Natural killer cell treated with Interleukin-12 subunit alpha and Interleukin-12 subunit beta and Interleukin-15 and Interleukin-18, amount 100 ng/mL, for 72 hours (primary cell): Measurements from ENCODE around the gene FGF5. TPM values are rescaled to one million over a fixed set of nuclear protein-coding genes. Genes with fewer than 3 reads are reported as not detected.
A peak's percentile ranks its signal among the peaks of the same experiment; 100 is the strongest.

Source experiments
- ATAC-seq, 2 donors: fragments of 150-1000 bp; cut with Tn5 transposase in 1 of 2; sonication (Bioruptor Pico), chemical (Tn5 transposase) in 1 of 2; 2 replicates each; pipeline ENCODE4 v1.10.0; 2021
- DNase-seq: peaks from one replicate; pipeline ENCODE4 v3.0.0; 2022; ENCODE audit warnings: low spot score
- H3K27ac Mint-ChIP-seq, 2 donors: 1 replicate in 1 of 2; 2 replicates in 1 of 2; pipeline ENCODE4 v1.8.0; 2022; ENCODE audit warnings: mixed read lengths in 2 of 2, mild to moderate bottlenecking in 1 of 2, moderate library complexity in 1 of 2
- H3K27me3 Mint-ChIP-seq, 2 donors: 1 replicate in 1 of 2; 2 replicates in 1 of 2; pipeline ENCODE4 v1.8.0; 2022; ENCODE audit warnings: mixed read lengths in 2 of 2
- H3K36me3 Mint-ChIP-seq: one replicate; pipeline ENCODE4 v1.8.0; 2022; ENCODE audit warnings: mixed read lengths
- H3K4me1 Mint-ChIP-seq, 2 donors: 1 replicate in 1 of 2; 2 replicates in 1 of 2; pipeline ENCODE4 v1.8.0; 2022; ENCODE audit warnings: low read depth in 2 of 2, mixed read lengths in 2 of 2, mild to moderate bottlenecking in 1 of 2
- H3K4me3 Mint-ChIP-seq: one replicate; pipeline ENCODE4 v1.8.0; 2022; ENCODE audit warnings: mixed read lengths
- H3K9me3 Mint-ChIP-seq: 2 replicates; pipeline ENCODE4 v1.8.0; 2022; ENCODE audit warnings: mixed read lengths
- total RNA-seq, 2 donors: library from RNA; stranded (reverse); gene quantifications; one replicate each; pipeline ENCODE4 v1.2.3, GENCODE V29; 2022

The FGF5 gene, protein sequence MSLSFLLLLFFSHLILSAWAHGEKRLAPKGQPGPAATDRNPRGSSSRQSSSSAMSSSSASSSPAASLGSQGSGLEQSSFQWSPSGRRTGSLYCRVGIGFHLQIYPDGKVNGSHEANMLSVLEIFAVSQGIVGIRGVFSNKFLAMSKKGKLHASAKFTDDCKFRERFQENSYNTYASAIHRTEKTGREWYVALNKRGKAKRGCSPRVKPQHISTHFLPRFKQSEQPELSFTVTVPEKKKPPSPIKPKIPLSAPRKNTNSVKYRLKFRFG
- total RNA-seq: not detected

DNA sequence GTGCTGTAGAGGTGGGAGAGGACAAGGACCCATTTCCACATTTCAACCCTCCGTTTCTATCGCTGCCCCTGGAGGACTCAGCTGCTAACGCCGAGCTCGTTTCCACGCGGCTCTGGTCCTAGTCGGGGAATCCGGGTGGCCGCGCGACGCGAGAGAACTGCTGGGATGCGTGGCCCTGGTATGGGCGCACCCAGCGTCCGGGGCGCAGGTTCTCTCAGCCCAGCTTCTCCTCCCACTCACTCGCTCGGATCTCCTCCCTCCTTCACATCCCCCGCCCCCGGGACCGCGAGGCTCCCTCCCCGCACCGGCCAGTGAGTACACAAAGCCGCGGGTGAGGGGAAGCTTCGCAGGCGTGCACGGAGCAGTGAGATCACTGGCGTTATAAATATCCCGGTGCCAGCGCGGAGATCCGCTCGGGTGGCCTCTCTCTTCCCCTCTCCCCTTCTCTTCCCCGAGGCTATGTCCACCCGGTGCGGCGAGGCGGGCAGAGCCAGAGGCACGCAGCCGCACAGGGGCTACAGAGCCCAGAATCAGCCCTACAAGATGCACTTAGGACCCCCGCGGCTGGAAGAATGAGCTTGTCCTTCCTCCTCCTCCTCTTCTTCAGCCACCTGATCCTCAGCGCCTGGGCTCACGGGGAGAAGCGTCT lies at the start of gene FGF5:
Gene FGF5, plus strand, starts transcription at position 412 of the 649 bp plus-strand sequence. Its CDS starts 161 bp downstream, at position 573.
- ATAC-seq (peak; percentile 34 to 53), DNase-seq (no peak)
- Mint-ChIP-seq H3K4me3 (peak within 1 kb of the TSS; percentile 22), H3K27me3 (peaks cover 54 to 59% of the 10 kb centered on the region in 2 donors), H3K27ac (no peak within 1 kb of the TSS), H3K4me1 (peaks cover 5 to 6% of the 10 kb centered on the region in 2 donors), H3K36me3 (no peaks in the 10 kb centered on the region), H3K9me3 (no peaks in the 10 kb centered on the region)

DNA sequence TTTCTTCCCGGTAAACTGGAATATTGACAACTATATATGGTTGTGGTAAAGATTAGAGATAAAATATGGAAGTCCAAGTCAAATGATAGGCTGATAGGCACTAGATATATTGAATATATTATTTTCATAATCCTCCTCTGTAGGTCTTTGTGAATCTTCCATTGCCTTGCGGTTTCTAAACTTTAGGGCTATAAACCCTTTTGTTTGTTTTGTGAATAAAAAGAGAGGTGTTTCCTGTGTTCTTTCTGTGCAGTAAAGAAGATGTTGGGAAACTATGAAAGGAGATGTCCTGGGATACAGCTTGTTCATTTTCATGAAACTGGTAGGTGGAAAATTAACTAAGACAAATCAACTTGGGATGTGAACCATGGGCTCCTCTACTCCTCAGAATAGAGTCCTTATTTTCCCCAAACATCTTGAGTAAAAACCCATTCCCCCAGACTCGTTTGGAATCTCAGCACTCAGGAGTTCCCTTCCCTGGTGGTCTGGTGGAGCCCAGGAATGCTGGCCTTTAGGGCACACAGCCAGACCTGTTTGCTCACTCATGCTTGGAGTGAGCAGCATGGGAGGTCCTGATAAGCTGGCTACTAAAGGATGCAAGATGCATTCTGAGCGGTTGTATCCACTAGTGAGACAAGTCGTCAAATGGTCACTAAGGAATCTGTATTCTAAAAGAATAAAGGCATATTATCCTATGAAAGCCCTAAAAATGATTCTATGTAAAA lies 47.0 kb upstream of the FGF5 start:
- H3K36me3 Mint-ChIP-seq: no peaks in the 10 kb centered on the region
- no peak overlapping the region for H3K4me3 Mint-ChIP-seq
- H3K27me3 Mint-ChIP-seq: peaks cover 13 to 25% of the 10 kb centered on the region in 2 donors
- no peaks in the 10 kb centered on the region for H3K9me3 Mint-ChIP-seq
- no peak overlapping the region for H3K27ac Mint-ChIP-seq
- no peaks in the 10 kb centered on the region for H3K4me1 Mint-ChIP-seq
- DNase-seq: no peak
- ATAC-seq: no peak

DNA sequence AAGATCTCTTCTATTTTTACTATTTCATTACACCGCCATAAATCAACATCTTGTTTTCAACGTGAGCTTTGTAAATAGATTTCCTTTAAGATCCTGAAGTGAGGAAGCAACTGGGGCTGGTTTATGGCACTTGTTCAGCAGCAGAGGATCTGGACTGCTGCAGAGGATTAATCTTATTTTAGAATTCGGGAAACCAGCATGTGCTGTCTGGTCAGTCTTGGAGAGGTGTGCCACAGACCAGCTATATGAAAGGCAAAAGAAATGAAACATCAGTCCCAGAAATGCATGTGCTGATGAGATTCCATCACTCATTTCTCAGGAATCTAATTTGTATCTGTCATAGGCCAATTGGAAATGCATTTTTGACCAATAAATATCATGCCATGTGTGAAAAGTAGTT lies 45.8 kb upstream of the FGF5 start:
- Mint-ChIP-seq H3K4me3 (no peak overlapping the region), H3K36me3 (no peaks in the 10 kb centered on the region), H3K4me1 (no peaks in the 10 kb centered on the region), H3K27ac (no peak overlapping the region), H3K9me3 (no peaks in the 10 kb centered on the region), H3K27me3 (peaks cover 13 to 25% of the 10 kb centered on the region in 2 donors)
- DNase-seq: no peak
- ATAC-seq: no peak

DNA sequence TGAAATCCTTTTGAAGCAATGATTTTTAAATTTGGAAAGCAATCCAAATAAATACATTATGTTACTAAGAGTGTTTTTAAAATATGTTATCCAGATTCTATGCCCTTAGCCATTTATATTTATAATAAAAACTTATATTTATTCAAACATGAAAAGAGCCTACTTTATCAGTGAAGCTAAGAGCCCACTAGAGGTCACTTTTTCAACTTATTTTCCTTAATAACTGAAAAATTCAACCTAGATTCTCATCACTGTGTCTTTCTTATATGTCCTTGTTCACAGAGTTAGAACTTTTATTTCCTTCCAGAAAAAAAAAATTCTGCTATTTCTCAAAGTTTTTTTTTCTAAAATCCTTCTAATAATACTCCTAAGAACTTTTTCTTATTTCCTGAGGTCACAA lies 45.3 kb upstream of the FGF5 start:
- H3K4me1 Mint-ChIP-seq: no peaks in the 10 kb centered on the region
- H3K27me3 Mint-ChIP-seq: peaks cover 13 to 25% of the 10 kb centered on the region in 2 donors
- H3K27ac Mint-ChIP-seq: no peak overlapping the region
- H3K4me3 Mint-ChIP-seq: no peak overlapping the region
- no peak for DNase-seq
- no peaks in the 10 kb centered on the region for H3K9me3 Mint-ChIP-seq
- ATAC-seq: no peak
- H3K36me3 Mint-ChIP-seq: no peaks in the 10 kb centered on the region

DNA sequence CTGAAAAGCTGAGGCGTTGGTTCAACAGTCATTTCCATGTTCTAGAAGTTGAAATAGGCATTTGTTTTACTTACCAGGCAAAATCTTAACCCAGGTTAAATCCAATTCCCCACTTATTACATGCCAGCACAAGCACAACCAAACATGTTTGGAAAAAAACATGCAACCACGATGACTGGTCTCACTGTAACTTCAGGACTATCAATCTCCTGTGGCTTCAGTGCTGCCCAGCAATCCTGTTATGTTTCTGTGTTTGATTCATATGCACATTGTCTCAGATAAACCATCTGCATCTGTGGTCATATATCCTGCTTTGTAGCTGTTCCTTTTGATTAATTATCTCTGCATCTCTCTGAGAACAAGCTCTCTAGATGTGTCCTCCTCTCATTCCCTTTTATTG lies 40.9 kb upstream of the FGF5 start:
- no peak overlapping the region for H3K27ac Mint-ChIP-seq

DNA sequence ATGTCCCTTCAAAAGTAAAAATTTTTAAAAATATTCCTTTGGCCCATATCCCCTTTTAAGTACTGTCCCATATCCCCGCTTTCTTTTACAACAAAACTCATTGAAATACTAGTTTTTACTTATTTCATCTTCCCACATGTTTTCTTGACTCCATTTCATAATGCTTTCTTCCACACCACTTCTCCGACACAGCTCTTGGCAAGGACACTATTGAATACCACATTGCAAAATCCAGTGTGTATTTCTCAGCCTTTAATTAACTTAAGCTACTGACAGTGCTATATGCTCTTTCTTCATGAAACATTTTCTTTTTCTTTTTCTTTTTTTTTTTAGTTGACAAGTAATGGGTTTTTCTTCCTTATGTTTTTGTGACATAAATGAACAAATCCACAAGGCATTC lies 40.4 kb upstream of the FGF5 start:
- H3K27me3 Mint-ChIP-seq: peaks cover 9 to 22% of the 10 kb centered on the region in 2 donors
- ATAC-seq (no peak), DNase-seq (no peak)
- no peak overlapping the region for H3K4me3 Mint-ChIP-seq
- no peak overlapping the region for H3K27ac Mint-ChIP-seq
- H3K9me3 Mint-ChIP-seq: no peaks in the 10 kb centered on the region
- H3K36me3 Mint-ChIP-seq: no peaks in the 10 kb centered on the region
- H3K4me1 Mint-ChIP-seq: no peaks in the 10 kb centered on the region

More for the DNA sequence above, 40.9 kb upstream of the FGF5 start:
- ATAC-seq (no peak), DNase-seq (no peak)
- H3K36me3 Mint-ChIP-seq: no peaks in the 10 kb centered on the region
- peaks cover 10 to 24% of the 10 kb centered on the region in 2 donors for H3K27me3 Mint-ChIP-seq
- no peaks in the 10 kb centered on the region for H3K9me3 Mint-ChIP-seq
- no peaks in the 10 kb centered on the region for H3K4me1 Mint-ChIP-seq
- no peak overlapping the region for H3K4me3 Mint-ChIP-seq

DNA sequence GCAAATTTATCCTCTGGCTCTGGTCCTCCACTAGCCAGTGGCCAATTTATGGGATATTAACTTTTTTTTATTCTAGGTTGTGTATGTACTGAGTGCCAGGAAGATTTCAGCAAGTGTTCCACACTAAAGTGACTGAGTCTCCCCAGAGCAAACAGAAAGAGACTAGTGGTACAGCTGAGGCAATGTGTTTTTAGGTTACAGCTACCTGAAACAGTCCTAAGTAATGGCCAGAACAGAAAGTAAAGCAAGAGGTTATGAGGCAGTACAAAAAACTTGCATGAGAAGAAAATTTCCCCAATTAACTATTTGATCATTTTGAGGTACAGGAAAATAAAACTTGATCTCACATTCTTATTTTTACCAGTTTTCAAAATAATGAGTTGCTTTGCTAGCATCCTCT lies 38.0 kb upstream of the FGF5 start:
- Mint-ChIP-seq H3K36me3 (no peaks in the 10 kb centered on the region), H3K9me3 (no peaks in the 10 kb centered on the region), H3K27me3 (peaks cover 11 to 32% of the 10 kb centered on the region in 2 donors), H3K27ac (no peak overlapping the region), H3K4me3 (no peak overlapping the region), H3K4me1 (no peaks in the 10 kb centered on the region)
- ATAC-seq (no peak), DNase-seq (no peak)

DNA sequence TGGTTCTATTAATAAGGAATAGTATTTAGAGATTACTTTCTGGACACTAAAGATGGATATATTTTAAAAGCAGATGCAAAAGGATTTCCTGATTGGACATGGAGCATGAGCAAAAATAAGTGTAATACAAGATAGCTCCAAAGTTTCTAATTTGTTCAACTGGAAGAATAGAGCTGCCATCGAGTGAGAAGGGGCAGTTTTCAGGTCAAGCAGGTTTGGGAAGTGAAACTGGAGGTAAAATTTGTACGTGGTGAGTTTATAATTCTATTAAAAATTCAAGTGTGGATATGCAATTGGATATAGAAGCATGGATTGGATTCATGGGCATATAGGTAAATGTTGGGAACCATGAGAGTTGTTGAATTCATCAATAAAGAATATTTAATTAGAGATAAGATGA lies 37.3 kb upstream of the FGF5 start:
- Mint-ChIP-seq H3K4me3 (no peak overlapping the region), H3K4me1 (no peaks in the 10 kb centered on the region), H3K27ac (no peak overlapping the region), H3K27me3 (peaks cover 12 to 38% of the 10 kb centered on the region in 2 donors), H3K9me3 (no peaks in the 10 kb centered on the region), H3K36me3 (no peaks in the 10 kb centered on the region)
- no peak for ATAC-seq
- DNase-seq: no peak

DNA sequence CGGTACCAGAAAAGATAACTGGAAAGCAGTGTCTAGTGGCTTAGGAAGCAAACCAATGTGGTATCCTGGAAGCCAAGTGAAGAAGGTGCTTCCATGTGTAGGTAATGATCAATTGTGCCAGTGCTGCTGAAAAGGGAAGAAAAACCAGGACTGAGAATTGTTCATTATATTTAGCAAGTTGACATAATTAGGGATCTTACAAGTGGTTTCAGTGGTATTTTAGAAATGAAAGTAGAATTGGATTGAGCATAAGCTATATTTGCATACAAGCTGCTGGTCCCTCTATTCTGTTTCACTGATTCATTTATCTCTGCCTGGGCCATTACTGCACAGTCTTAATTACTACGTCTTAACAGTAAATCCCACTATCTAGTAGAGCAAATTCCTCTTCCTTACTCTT lies 36.9 kb upstream of the FGF5 start:
- no peaks in the 10 kb centered on the region for H3K36me3 Mint-ChIP-seq
- H3K27me3 Mint-ChIP-seq: peaks cover 12 to 40% of the 10 kb centered on the region in 2 donors
- H3K27ac Mint-ChIP-seq: no peak overlapping the region
- H3K4me3 Mint-ChIP-seq: no peak overlapping the region
- H3K9me3 Mint-ChIP-seq: no peaks in the 10 kb centered on the region
- ATAC-seq (no peak), DNase-seq (no peak)
- H3K4me1 Mint-ChIP-seq: no peaks in the 10 kb centered on the region

DNA sequence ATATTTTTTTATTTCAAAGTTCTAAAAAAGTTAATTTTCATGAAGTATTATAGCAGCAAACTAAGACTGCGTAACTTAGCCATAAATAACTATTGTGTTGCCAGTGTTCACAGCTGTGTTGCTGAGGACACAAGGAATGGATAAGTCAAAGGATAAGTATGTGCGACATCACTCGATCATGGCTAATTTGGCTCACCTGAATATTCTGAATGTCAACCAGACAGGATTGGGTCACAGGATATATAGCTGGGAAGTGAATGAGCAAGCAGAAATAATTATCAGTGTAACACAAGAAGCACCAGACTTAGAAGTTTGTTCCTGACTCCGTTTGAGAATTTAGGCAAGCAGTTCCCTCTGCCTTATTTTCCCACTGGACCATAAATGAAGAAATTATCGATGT lies 35.3 kb upstream of the FGF5 start:
- ATAC-seq: no peak
- DNase-seq: no peak
- peaks cover 17 to 46% of the 10 kb centered on the region in 2 donors for H3K27me3 Mint-ChIP-seq
- no peak overlapping the region for H3K27ac Mint-ChIP-seq
- no peak overlapping the region for H3K4me3 Mint-ChIP-seq
- H3K36me3 Mint-ChIP-seq: no peaks in the 10 kb centered on the region
- no peaks in the 10 kb centered on the region for H3K9me3 Mint-ChIP-seq
- H3K4me1 Mint-ChIP-seq: no peaks in the 10 kb centered on the region

DNA sequence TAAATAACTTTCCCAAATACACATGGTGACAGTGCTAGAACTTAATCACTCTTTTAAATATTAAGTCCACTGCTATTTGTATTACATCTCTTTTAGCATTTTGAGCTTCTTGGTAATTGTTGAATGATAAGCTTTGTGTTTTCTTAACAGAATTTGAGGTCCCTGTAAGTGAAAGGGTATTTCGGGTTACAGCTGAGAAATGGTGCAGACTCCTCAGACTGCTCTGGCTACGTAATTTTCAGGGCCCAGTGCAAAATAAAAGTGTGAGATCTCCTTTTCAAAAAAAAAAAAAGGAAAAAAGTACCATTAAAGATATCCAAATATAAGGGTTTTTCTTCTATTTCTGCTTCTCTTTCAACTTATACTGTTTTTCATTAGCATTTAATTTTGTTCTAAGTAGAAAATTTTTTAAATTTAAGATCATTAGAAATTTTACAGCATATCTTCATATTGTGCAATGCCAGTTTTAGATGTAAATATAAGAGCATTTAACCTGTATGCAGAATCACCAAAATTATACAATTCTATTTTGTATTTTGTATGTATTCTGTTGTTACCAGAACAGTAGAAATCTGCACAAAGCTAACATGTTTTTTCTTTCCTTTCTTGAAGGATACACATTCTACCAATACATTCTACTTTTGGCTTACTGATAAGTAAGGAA lies 33.6 kb upstream of the FGF5 start:
- Mint-ChIP-seq H3K36me3 (no peaks in the 10 kb centered on the region), H3K4me3 (no peak overlapping the region), H3K4me1 (no peaks in the 10 kb centered on the region), H3K27me3 (peaks cover 17 to 48% of the 10 kb centered on the region in 2 donors), H3K9me3 (no peaks in the 10 kb centered on the region), H3K27ac (no peak overlapping the region)
- no peak for DNase-seq
- ATAC-seq: no peak

DNA sequence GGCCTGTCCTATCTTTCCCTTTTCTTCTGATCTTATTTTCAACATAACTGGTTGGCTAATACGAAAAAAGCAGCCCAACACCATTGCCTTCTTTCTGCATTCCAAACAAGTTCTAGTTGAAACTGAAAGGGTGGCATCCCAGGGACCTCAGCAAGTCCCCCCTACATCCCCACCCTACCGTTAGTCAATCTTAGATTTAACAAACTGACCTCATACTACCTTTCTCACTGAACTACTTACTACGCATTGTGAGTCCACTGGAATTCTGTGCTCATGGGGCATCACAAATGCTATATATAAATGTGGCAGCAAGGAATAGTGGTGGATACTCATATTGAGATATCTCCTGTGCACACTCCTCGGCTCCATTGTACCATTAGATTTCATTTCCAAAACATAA lies 33.1 kb upstream of the FGF5 start:
- ATAC-seq (no peak), DNase-seq (no peak)
- H3K27ac Mint-ChIP-seq: no peak overlapping the region
- H3K9me3 Mint-ChIP-seq: no peaks in the 10 kb centered on the region
- no peaks in the 10 kb centered on the region for H3K36me3 Mint-ChIP-seq
- no peaks in the 10 kb centered on the region for H3K4me1 Mint-ChIP-seq
- peaks cover 14 to 45% of the 10 kb centered on the region in 2 donors for H3K27me3 Mint-ChIP-seq
- no peak overlapping the region for H3K4me3 Mint-ChIP-seq

DNA sequence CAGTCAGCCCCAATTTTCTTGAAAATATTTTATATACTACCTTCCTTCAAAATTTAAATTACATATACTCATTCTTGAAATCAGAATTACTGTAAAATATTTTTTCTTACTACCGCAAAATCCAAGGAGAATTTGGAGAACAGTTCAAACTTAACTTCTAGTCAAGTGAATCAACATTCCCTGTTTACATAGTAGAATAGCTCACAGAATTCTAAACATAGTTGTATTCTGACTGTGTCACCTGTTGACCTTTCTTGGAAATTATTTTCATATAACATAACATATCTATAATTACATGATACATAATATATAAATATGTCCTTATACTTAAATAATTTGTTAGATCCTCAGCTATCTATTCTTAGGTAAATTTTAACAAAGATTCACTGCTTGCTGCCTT lies 31.0 kb upstream of the FGF5 start:
- ATAC-seq (no peak), DNase-seq (no peak)
- Mint-ChIP-seq H3K4me3 (no peak overlapping the region), H3K27ac (no peak overlapping the region), H3K36me3 (no peaks in the 10 kb centered on the region), H3K4me1 (no peaks in the 10 kb centered on the region), H3K9me3 (no peaks in the 10 kb centered on the region), H3K27me3 (peaks cover 10 to 29% of the 10 kb centered on the region in 2 donors)

DNA sequence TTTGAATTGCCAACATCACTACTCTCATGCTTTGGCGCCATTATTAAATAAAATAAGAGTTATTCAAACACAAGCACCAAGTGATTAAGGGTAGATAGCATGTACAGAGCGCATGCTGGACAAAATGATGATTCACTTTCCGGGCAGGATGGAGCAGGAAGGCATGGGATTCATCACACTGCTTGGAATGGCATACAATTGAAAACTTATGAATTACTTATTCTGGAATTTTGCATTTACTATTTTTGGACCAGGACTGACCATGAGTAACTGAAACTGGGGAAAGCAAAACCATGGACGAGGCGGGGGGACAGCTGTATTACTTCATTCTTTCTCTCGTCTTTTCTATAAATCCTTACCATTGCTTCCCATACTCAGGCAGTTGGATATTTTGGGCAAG lies 28.5 kb upstream of the FGF5 start:
- ATAC-seq (no peak), DNase-seq (no peak)
- Mint-ChIP-seq H3K36me3 (no peaks in the 10 kb centered on the region), H3K4me3 (no peak overlapping the region), H3K4me1 (no peaks in the 10 kb centered on the region), H3K9me3 (no peaks in the 10 kb centered on the region), H3K27ac (no peak overlapping the region), H3K27me3 (peaks cover 9 to 20% of the 10 kb centered on the region in 2 donors)
